Activated gamma-delta T cell treated with anti-CD3 and anti-CD28 coated beads, Interleukin-2, amount 50 U/mL, for 16 hours (primary cell): ENCODE results near the gene ELOF1.

Experiments used
- DNase-seq: peaks from one replicate; pipeline ENCODE4 v3.0.0-alpha.2; 2020; ENCODE audit warnings: low read depth

ELOF1 gene

GRCh38 chr19:11534948-11535347 is 24.1 kb downstream of the ELOF1 start:
- DNase-seq = no peak

- DNase-seq = no peak
These were observed 24.5 kb downstream of the ELOF1 start for GRCh38 chr19:11534538-11534937.

- no peak for DNase-seq
These were observed 28.6 kb downstream of the ELOF1 start for GRCh38 chr19:11530432-11530831.

DNA sequence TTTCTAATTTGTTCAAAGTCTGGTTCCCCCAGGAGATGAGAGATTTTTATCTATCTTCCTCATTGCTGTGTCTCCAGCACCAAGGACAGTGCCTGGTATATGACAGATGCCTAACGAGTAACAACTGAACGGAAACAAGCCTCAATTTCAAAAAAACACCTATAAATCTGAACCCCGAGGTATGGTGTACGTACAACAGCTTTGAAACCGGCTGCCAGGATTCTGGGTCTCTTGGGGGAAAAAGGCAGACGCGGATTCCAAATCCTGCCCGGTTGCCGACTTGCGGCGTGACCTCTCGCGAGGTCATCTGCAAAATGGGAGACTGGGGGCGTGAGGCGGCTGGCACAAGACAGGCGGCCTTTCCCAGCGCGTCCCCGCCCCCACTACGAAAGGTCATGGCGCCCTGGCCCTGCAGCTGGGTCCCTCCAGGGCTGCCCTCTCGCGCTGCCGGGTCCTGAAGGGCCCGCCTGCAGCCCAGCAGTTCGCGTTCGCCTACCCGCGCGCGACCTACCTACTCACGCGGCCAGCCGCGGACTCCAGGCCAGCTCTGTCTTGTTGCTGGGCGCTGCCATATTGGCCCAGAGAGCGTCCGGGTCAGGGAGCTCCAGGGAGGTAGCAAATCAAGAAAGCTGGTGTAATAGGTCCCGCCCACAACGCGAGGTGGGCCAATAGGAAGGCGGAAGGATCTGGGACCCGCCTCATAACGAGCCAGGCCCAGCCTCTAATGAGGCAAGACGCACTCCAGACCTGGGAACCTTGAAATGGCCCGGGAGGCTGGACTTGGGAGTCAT is 30.3 kb downstream of the ELOF1 start, which contains the start of gene ECSIT:
TSS of gene ECSIT (minus strand) at position 584 of the 791 bp plus-strand sequence. CDS start 9,964 bp downstream, outside the sequence.
- peak; percentile 88 for DNase-seq

DNA sequence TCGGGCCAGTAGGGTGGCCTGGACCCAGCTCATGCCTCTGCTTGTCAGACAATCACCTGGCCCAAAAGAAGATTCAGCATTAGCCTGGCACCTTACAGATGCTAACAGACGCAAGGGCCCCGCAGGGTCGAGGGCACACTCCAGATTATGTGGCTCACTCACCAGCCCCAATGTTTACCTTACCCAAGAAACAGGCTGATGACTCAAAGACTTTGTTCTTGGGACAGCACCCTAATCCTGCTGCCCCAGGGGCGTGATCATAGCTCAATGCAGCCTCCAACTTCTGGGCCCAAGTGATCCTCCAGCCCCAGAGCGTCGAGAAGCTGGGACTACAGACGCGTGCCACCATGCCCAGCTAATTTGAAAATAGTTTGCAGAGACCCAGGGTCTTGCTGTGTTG is 39.9 kb downstream of the ELOF1 start:
- no peak for DNase-seq

DNA sequence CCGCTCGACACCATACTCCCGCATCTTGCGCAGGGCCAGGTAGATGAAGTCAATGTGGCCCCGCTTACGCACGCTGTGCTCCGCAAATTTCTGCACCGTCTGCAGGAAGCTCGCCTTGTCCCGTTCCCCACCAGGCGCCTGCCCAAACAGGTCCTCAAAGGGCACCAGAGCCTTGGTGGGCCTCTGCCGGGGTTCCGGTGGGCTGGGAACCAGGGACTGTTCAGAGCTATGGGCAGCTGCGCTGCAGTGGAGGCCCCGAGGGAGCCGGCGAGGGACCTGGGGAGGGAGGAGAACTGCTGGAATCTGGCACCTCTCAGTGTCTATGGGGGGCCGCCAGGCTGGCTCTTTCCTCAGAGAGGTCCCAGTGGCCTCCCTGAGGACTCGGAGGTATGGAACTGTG is 45.1 kb downstream of the ELOF1 start:
- no peak for DNase-seq

- DNase-seq = no peak
These were observed 48.6 kb downstream of the ELOF1 start for GRCh38 chr19:11510444-11510843.

- DNase-seq = no peak
These were observed 51.5 kb downstream of the ELOF1 start for GRCh38 chr19:11507370-11508078.

DNA sequence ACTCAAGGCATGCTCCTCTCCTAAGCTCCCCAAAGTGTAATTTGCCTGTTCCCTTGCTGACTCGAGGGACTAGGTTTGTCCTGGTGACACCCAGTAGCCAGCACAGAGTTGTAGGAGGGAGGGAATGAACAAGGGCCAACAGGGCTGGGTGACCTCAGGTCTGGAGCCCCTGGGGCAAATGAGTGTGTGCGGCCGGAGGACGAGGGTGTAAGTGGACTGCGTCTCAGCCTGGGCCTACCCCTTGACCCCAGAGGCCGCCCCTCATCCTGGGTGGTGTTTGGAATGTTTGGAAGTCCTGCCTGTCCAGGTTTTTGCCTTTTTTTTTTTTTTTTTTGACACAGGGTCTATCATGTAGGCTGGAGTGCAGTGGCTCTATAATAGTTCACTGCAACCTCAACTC is 52.1 kb downstream of the ELOF1 start:
- no peak for DNase-seq

DNA sequence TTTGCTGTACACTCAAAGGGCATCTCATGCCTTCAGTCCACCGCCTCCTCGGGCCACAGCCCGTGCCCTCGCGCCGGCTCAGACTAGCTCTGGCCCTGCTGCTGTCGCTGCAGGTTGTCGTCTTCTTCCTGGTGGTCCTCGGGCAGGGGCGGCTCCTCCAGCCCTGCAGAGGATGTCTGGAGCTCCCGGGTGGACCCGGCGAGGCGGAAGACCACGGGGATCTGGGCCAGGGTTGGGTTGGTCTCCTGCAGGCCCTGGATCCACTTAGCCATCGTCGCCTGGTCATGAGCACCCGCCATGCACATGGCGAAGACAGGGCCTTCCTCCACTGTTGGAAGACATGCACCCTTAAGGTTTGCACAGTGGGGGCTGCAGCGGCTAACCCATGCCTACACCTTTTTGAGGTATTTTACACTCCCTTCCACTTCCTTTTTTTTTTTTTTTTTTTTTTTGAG is 52.9 kb downstream of the ELOF1 start:
- DNase-seq = no peak

- peak; percentile 92 for DNase-seq
These were observed 53.4 kb downstream of the ELOF1 start, which contains the start of gene ZNF653 for GRCh38 chr19:11505504-11506100. Gene ZNF653 (minus strand): TSS chr19:11505839. CDS start chr19:11505786, 53 bp downstream.

- DNase-seq = peak; percentile 91
These were observed 54.0 kb downstream of the ELOF1 start for GRCh38 chr19:11505032-11505503.

DNA sequence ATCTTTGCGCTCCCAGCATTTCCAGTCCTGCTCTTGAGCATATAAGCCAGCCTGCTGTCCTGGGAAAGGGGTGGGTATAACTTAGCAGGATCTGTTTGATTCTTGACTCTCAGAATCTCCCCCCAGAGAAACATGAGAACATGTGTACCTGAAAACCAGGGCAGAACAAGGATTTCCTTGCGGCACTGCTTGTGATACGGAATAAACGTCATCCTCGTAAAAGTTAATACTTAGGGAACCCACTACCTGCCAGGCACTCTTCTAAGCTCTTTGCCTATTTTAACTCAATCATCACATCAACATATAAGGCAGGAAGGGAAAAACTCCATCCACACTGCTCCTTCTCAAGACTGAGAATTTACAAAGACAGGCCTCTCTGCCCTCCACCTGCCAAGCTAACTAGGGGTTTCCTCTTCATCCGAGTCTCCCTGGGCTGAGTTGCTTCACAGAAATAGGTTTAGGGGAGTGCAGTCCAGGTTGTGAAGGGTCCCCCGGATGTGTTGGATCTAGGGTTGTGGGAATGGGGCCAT is 54.5 kb downstream of the ELOF1 start:
- DNase-seq = no peak
